Gastroesophageal sphincter (tissue), 3 donors: ENCODE measurements around the gene CGNL1.

Experiments used
- CTCF ChIP-seq, 4 experiments: fragments of 200-600 bp in 2 of 4; fragments of 450-650 bp in 2 of 4; sonication (generic) in 1 of 4; IDR thresholded peaks; one replicate each; pipeline ENCODE4 v1.5.1; 2017 to 2019; ENCODE audit warnings: antibody characterized with exemption in 4 of 4, mild to moderate bottlenecking in 2 of 4, moderate library complexity in 2 of 4
- EP300 ChIP-seq: sonication (generic); formaldehyde crosslinking; IDR thresholded peaks from one replicate; pipeline ENCODE4 v1.6.1; 2017; ENCODE audit warnings: antibody characterized with exemption, mild to moderate bottlenecking
- POLR2A ChIP-seq, 2 donors: fragments of 450-650 bp; IDR thresholded peaks; one replicate each; pipeline ENCODE4 v1.6.1; 2017; ENCODE audit warnings: antibody characterized with exemption in 2 of 2, mild to moderate bottlenecking in 2 of 2, moderate library complexity in 1 of 2
- POLR2AphosphoS5 ChIP-seq: sonication (generic); formaldehyde crosslinking; IDR thresholded peaks from one replicate; pipeline ENCODE4 v1.6.1; 2017; ENCODE audit warnings: antibody characterized with exemption

GRCh38 chr15:57534281-57534680, 158.0 kb downstream of the CGNL1 start:
- TF ChIP-seq POLR2AphosphoS5: no peak
- TF ChIP-seq CTCF (IDR thresholded peaks at IDR 0.05): no peak
- no peak for TF ChIP-seq POLR2A (IDR thresholded peaks at IDR 0.05)
- no peak for TF ChIP-seq EP300
